Myocyte (in vitro differentiated cells): ENCODE results near the gene SUMO2. TPM values are rescaled to one million over a fixed set of nuclear protein-coding genes. Genes with fewer than 3 reads are reported as not detected.
"Not testable (repeated sequence)": the region's sequence is repeated elsewhere in the genome, so short reads cannot be mapped to it uniquely, and the experiment has no call there.

Experiments used
- DNase-seq: peaks from one replicate; pipeline ENCODE4 v3.0.0-alpha.2; 2012; ENCODE audit warnings: low read depth
- polyA plus RNA-seq: library from polyadenylated mRNA; unstranded; fragments of >200 nt; gene quantifications from one replicate; pipeline ENCODE4 v1.2.1, GENCODE V29; 2012; ENCODE audit warnings: missing spikeins
- total RNA-seq: library from RNA; depleted of rRNA; stranded (reverse); fragments of >200 nt; gene quantifications from 2 replicates; pipeline ENCODE4 v1.2.3, GENCODE V29; 2014

The SUMO2 gene
- total RNA-seq, result 62.2 and 66.8 TPM in 2 replicates
- polyA plus RNA-seq, result 238 TPM

GRCh38 chr17:75182569-75183436, at the start of gene SUMO2:
SUMO2 (minus strand) TSS chr17:75182959; CDS start chr17:75182834, 125 bp downstream.
- peak; percentile 93 for DNase-seq

GRCh38 chr17:75231741-75232464, 49.1 kb upstream of the SUMO2 start:
- no peak for DNase-seq

- DNase-seq, result no peak
These were observed 48.3 kb upstream of the SUMO2 start for GRCh38 chr17:75231071-75231470.

GRCh38 chr17:75228847-75229246, 46.1 kb upstream of the SUMO2 start:
- DNase-seq, result no peak

GRCh38 chr17:75228305-75228704, 45.5 kb upstream of the SUMO2 start:
- no peak for DNase-seq

- DNase-seq, result no peak
These were observed 45.0 kb upstream of the SUMO2 start for GRCh38 chr17:75227729-75228128.

- no peak for DNase-seq
These were observed 42.3 kb upstream of the SUMO2 start for GRCh38 chr17:75225016-75225415.

- no peak for DNase-seq
These were observed 37.1 kb upstream of the SUMO2 start for GRCh38 chr17:75219815-75220214.

- no peak for DNase-seq
These were observed 35.4 kb upstream of the SUMO2 start for GRCh38 chr17:75218131-75218530.

- DNase-seq, result no peak
These were observed 26.3 kb upstream of the SUMO2 start for GRCh38 chr17:75209061-75209460.

- DNase-seq, result no peak
These were observed 25.4 kb upstream of the SUMO2 start for GRCh38 chr17:75208161-75208560.

- no peak for DNase-seq
These were observed 25.0 kb upstream of the SUMO2 start for GRCh38 chr17:75207760-75208159.

GRCh38 chr17:75207050-75207407, 24.3 kb upstream of the SUMO2 start:
- not testable (repeated sequence) for DNase-seq

GRCh38 chr17:75205793-75206163, 23.0 kb upstream of the SUMO2 start:
- no peak for DNase-seq

- peak; percentile 93 for DNase-seq
These were observed 22.5 kb upstream of the SUMO2 start, which contains the start of gene NUP85 for GRCh38 chr17:75205037-75205792. NUP85 (plus strand) TSS chr17:75205679; CDS start chr17:75205762, 83 bp downstream.

GRCh38 chr17:75199886-75200618, 17.3 kb upstream of the SUMO2 start:
- no peak for DNase-seq

GRCh38 chr17:75194879-75195278, 12.1 kb upstream of the SUMO2 start:
- peak; percentile 26 for DNase-seq

- peak; percentile 13 for DNase-seq
These were observed 8.8 kb upstream of the SUMO2 start for GRCh38 chr17:75191584-75191983.

GRCh38 chr17:75188614-75189013, 5.9 kb upstream of the SUMO2 start:
- no peak for DNase-seq

GRCh38 chr17:75183999-75184884, 1.5 kb upstream of the SUMO2 start:
- no peak for DNase-seq
